Nasal cavity respiratory epithelium epithelial cell of viscerocranial mucosa (primary cell): ENCODE data around the gene C19orf12. TPM values are rescaled to one million over a fixed set of nuclear protein-coding genes. Genes with fewer than 3 reads are reported as not detected.

Experiments
- total RNA-seq: library from RNA; depleted of rRNA; stranded (reverse); fragments of >200 nt; gene quantifications from 2 replicates; pipeline ENCODE4 v1.2.3, GENCODE V29; 2014

The C19orf12 gene
- 12.3 and 17.9 TPM in 2 replicates for total RNA-seq

GRCh38 chr19:29714953-29715700 lies at the start of gene C19orf12:
Gene C19orf12, minus strand, starts transcription at chr19:29715261. Its CDS starts 6,848 bp downstream, at chr19:29708413.

GRCh38 chr19:29665215-29665825 lies 49.7 kb downstream of the C19orf12 start, which contains the start of gene PLEKHF1:
Gene PLEKHF1, plus strand, starts transcription at chr19:29665461. Its CDS starts 8,379 bp downstream, at chr19:29673840.

Other genes with a start within 250 kb of the C19orf12 start
- gene VSTM2B, start 189.3 kb downstream of the C19orf12 start, total RNA-seq, result not detected in 2 replicates
- gene POP4, start 109.0 kb downstream of the C19orf12 start, total RNA-seq, result 67.9 and 82.7 TPM in 2 replicates
- 55.6 and 57.4 TPM in 2 replicates for gene PLEKHF1, start 49.8 kb downstream of the C19orf12 start, total RNA-seq
- 8.2 and 10.1 TPM in 2 replicates for gene CCNE1, start 96.7 kb upstream of the C19orf12 start, total RNA-seq
- gene URI1, start 227.0 kb upstream of the C19orf12 start, total RNA-seq, result 106 and 140 TPM in 2 replicates